ENCODE data around the gene PPFIBP1.
"Not testable (repeated sequence)": the region's sequence is repeated elsewhere in the genome, so short reads cannot be mapped to it uniquely, and the experiment has no call there.

Gene PPFIBP1

GRCh38 chr12:27541031-27541719 lies 17.2 kb downstream of the PPFIBP1 start:
- peaks cover 16% of the 10 kb centered on the region for H3K27me3 Mint-ChIP-seq (ENCODE audit: low read depth)
- H3K27ac Mint-ChIP-seq: no peak overlapping the region
- DNase-seq (ENCODE audit: low spot score): no peak
- H3K36me3 Mint-ChIP-seq (ENCODE audit: low read depth): peaks cover 2% of the 10 kb centered on the region
- H3K4me3 Mint-ChIP-seq: no peak overlapping the region
- no peaks in the 10 kb centered on the region for H3K4me1 Mint-ChIP-seq (ENCODE audit: low read depth)
- no peaks in the 10 kb centered on the region for H3K9me3 Mint-ChIP-seq

- no peak for DNase-seq (ENCODE audit: low spot score)
- H3K9me3 Mint-ChIP-seq: no peaks in the 10 kb centered on the region
Observed at GRCh38 chr12:27542628-27543027, 18.6 kb downstream of the PPFIBP1 start.

GRCh38 chr12:27544858-27545257 lies 20.9 kb downstream of the PPFIBP1 start:
- not testable (repeated sequence) for H3K4me3 Mint-ChIP-seq; H3K36me3 Mint-ChIP-seq (ENCODE audit: low read depth); H3K27ac Mint-ChIP-seq; H3K9me3 Mint-ChIP-seq; DNase-seq (ENCODE audit: low spot score); H3K4me1 Mint-ChIP-seq (ENCODE audit: low read depth)
- H3K27me3 Mint-ChIP-seq (ENCODE audit: low read depth): peaks cover 24% of the 10 kb centered on the region

More at GRCh38 chr12:27542628-27543027, 18.6 kb downstream of the PPFIBP1 start:
- Mint-ChIP-seq H3K4me3 (no peak overlapping the region), H3K36me3 (ENCODE audit: low read depth) (no peaks in the 10 kb centered on the region), H3K4me1 (ENCODE audit: low read depth) (no peaks in the 10 kb centered on the region), H3K27ac (no peak overlapping the region), H3K27me3 (ENCODE audit: low read depth) (peaks cover 16% of the 10 kb centered on the region)

GRCh38 chr12:27545665-27546064 lies 21.7 kb downstream of the PPFIBP1 start:
- peaks cover 3% of the 10 kb centered on the region for H3K4me1 Mint-ChIP-seq (ENCODE audit: low read depth)
- no peaks in the 10 kb centered on the region for H3K9me3 Mint-ChIP-seq
- DNase-seq (ENCODE audit: low spot score): no peak
- H3K27me3 Mint-ChIP-seq (ENCODE audit: low read depth): peaks cover 24% of the 10 kb centered on the region
- no peak overlapping the region for H3K4me3 Mint-ChIP-seq
- no peaks in the 10 kb centered on the region for H3K36me3 Mint-ChIP-seq (ENCODE audit: low read depth)
- no peak overlapping the region for H3K27ac Mint-ChIP-seq

GRCh38 chr12:27547592-27547991 lies 23.6 kb downstream of the PPFIBP1 start:
- DNase-seq (ENCODE audit: low spot score): no peak
- Mint-ChIP-seq H3K36me3 (ENCODE audit: low read depth) (no peaks in the 10 kb centered on the region), H3K4me1 (ENCODE audit: low read depth) (peaks cover 3% of the 10 kb centered on the region), H3K27me3 (ENCODE audit: low read depth) (peaks cover 27% of the 10 kb centered on the region), H3K27ac (no peak overlapping the region), H3K4me3 (no peak overlapping the region), H3K9me3 (no peaks in the 10 kb centered on the region)

GRCh38 chr12:27548301-27549199 lies 24.5 kb downstream of the PPFIBP1 start:
- peaks cover 3% of the 10 kb centered on the region for H3K4me1 Mint-ChIP-seq (ENCODE audit: low read depth)
- no peaks in the 10 kb centered on the region for H3K9me3 Mint-ChIP-seq
- no peak overlapping the region for H3K27ac Mint-ChIP-seq
- H3K27me3 Mint-ChIP-seq (ENCODE audit: low read depth): peaks cover 31% of the 10 kb centered on the region
- H3K4me3 Mint-ChIP-seq: no peak overlapping the region
- no peak for DNase-seq (ENCODE audit: low spot score)
- H3K36me3 Mint-ChIP-seq (ENCODE audit: low read depth): no peaks in the 10 kb centered on the region

- H3K4me1 Mint-ChIP-seq (ENCODE audit: low read depth): peaks cover 3% of the 10 kb centered on the region
- no peak overlapping the region for H3K27ac Mint-ChIP-seq
- no peaks in the 10 kb centered on the region for H3K9me3 Mint-ChIP-seq
- peaks cover 29% of the 10 kb centered on the region for H3K27me3 Mint-ChIP-seq (ENCODE audit: low read depth)
- H3K36me3 Mint-ChIP-seq (ENCODE audit: low read depth): no peaks in the 10 kb centered on the region
- DNase-seq (ENCODE audit: low spot score): no peak
- no peak overlapping the region for H3K4me3 Mint-ChIP-seq
Observed at GRCh38 chr12:27549236-27549800, 25.3 kb downstream of the PPFIBP1 start.

GRCh38 chr12:27549801-27550652 lies 26.0 kb downstream of the PPFIBP1 start:
- H3K9me3 Mint-ChIP-seq: no peaks in the 10 kb centered on the region
- peaks cover 4% of the 10 kb centered on the region for H3K4me1 Mint-ChIP-seq (ENCODE audit: low read depth)
- no peak for DNase-seq (ENCODE audit: low spot score)
- H3K27ac Mint-ChIP-seq: no peak overlapping the region
- no peak overlapping the region for H3K4me3 Mint-ChIP-seq
- peaks cover 30% of the 10 kb centered on the region for H3K27me3 Mint-ChIP-seq (ENCODE audit: low read depth)
- no peaks in the 10 kb centered on the region for H3K36me3 Mint-ChIP-seq (ENCODE audit: low read depth)

- Mint-ChIP-seq H3K4me3 (no peak overlapping the region), H3K36me3 (ENCODE audit: low read depth) (no peaks in the 10 kb centered on the region), H3K27me3 (ENCODE audit: low read depth) (peaks cover 35% of the 10 kb centered on the region), H3K4me1 (ENCODE audit: low read depth) (peaks cover 9% of the 10 kb centered on the region), H3K27ac (no peak overlapping the region), H3K9me3 (no peaks in the 10 kb centered on the region)
- DNase-seq (ENCODE audit: low spot score): no peak
Observed at GRCh38 chr12:27550653-27550975, 26.6 kb downstream of the PPFIBP1 start.

- peaks cover 41% of the 10 kb centered on the region for H3K27me3 Mint-ChIP-seq (ENCODE audit: low read depth)
- H3K4me3 Mint-ChIP-seq: no peak overlapping the region
- no peak for DNase-seq (ENCODE audit: low spot score)
- H3K36me3 Mint-ChIP-seq (ENCODE audit: low read depth): no peaks in the 10 kb centered on the region
- peaks cover 16% of the 10 kb centered on the region for H3K4me1 Mint-ChIP-seq (ENCODE audit: low read depth)
- H3K9me3 Mint-ChIP-seq: no peaks in the 10 kb centered on the region
- H3K27ac Mint-ChIP-seq: no peak overlapping the region
Observed at GRCh38 chr12:27551172-27551840, 27.3 kb downstream of the PPFIBP1 start.

GRCh38 chr12:27552235-27552634 lies 28.2 kb downstream of the PPFIBP1 start:
- Mint-ChIP-seq H3K36me3 (ENCODE audit: low read depth) (no peaks in the 10 kb centered on the region), H3K4me1 (ENCODE audit: low read depth) (peaks cover 18% of the 10 kb centered on the region), H3K27ac (no peak overlapping the region), H3K4me3 (no peak overlapping the region), H3K27me3 (ENCODE audit: low read depth) (peaks cover 50% of the 10 kb centered on the region), H3K9me3 (no peaks in the 10 kb centered on the region)
- DNase-seq (ENCODE audit: low spot score): no peak

GRCh38 chr12:27552886-27553560 lies 29.0 kb downstream of the PPFIBP1 start:
- no peak overlapping the region for H3K27ac Mint-ChIP-seq
- no peaks in the 10 kb centered on the region for H3K9me3 Mint-ChIP-seq
- H3K36me3 Mint-ChIP-seq (ENCODE audit: low read depth): no peaks in the 10 kb centered on the region
- H3K4me3 Mint-ChIP-seq: no peak overlapping the region
- no peak for DNase-seq (ENCODE audit: low spot score)
- peaks cover 18% of the 10 kb centered on the region for H3K4me1 Mint-ChIP-seq (ENCODE audit: low read depth)
- peaks cover 56% of the 10 kb centered on the region for H3K27me3 Mint-ChIP-seq (ENCODE audit: low read depth)

- Mint-ChIP-seq H3K27ac (no peak overlapping the region), H3K4me3 (no peak overlapping the region), H3K9me3 (no peaks in the 10 kb centered on the region), H3K4me1 (ENCODE audit: low read depth) (peaks cover 18% of the 10 kb centered on the region), H3K27me3 (ENCODE audit: low read depth) (peaks cover 55% of the 10 kb centered on the region), H3K36me3 (ENCODE audit: low read depth) (no peaks in the 10 kb centered on the region)
- DNase-seq (ENCODE audit: low spot score): no peak
Observed at GRCh38 chr12:27553941-27554340, 29.9 kb downstream of the PPFIBP1 start.
